Myocyte (in vitro differentiated cells): ENCODE results near the gene HADH. TPM values are rescaled to one million over a fixed set of nuclear protein-coding genes. Genes with fewer than 3 reads are reported as not detected.
"Not testable (repeated sequence)": the region's sequence is repeated elsewhere in the genome, so short reads cannot be mapped to it uniquely, and the experiment has no call there.

ENCODE experiments used
- DNase-seq: peaks from one replicate; pipeline ENCODE4 v3.0.0-alpha.2; 2012; ENCODE audit warnings: low read depth
- polyA plus RNA-seq: library from polyadenylated mRNA; unstranded; fragments of >200 nt; gene quantifications from one replicate; pipeline ENCODE4 v1.2.1, GENCODE V29; 2012; ENCODE audit warnings: missing spikeins
- total RNA-seq: library from RNA; depleted of rRNA; stranded (reverse); fragments of >200 nt; gene quantifications from 2 replicates; pipeline ENCODE4 v1.2.3, GENCODE V29; 2014

Gene HADH
- 17.7 and 38.8 TPM in 2 replicates for total RNA-seq
- polyA plus RNA-seq: 32.5 TPM

DNA sequence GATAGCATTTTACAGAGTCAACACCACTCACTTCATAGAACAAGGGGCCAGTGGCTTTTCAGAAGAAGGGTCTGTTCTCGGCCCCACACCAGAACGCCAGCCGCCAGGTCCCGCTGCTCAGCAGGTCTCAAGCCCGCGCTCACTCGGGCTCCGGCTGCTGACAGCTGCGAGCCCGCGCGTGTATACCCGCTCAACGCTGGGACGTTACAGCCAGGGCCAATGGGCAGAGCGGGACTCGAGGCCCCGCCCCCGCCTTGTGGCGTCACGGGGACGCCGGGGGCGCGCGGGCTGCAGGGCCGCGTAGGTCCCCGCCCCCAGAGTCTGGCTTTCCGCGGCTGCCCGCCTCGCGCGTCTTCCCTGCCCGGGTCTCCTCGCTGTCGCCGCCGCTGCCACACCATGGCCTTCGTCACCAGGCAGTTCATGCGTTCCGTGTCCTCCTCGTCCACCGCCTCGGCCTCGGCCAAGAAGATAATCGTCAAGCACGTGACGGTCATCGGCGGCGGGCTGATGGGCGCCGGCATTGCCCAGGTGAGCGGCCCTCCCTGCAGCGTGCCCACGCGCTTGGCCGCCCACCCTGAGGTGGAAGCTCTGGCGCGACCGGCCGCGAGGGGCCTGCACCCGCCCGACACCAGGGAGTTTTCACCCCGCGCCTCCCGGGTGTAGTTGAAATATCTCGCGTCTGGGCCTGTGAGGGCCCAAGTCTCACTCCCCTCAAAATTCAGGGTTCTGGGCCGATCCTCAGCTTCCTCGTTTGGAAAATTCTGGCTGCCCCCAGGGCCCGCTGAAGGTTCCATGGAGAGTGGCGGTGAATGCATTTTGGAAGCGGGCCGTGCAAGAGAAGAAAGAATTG lies at the start of gene HADH:
Gene HADH, plus strand, starts transcription at position 353 of the 850 bp plus-strand sequence. Its CDS starts 44 bp downstream, at position 397.
- peak; percentile 95 for DNase-seq

DNA sequence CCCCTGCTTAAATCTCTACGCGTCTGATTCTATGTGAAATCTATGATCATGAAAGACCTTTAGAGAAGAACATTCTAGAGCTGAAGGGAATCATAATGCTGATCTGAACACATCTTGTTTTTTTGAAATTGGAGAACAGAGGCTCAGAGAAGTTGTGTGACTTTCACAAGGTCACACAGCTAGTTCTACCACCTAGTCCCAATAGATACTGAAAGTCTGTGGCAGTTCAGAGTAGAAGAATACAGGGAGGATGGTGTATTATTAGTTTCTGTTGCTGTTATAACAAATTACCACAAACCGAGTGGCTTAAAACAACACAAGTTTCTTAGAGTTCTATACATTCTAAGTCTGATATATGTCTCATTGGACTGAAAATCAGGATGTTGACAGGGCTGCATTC lies 43.9 kb upstream of the HADH start:
- DNase-seq: no peak

DNA sequence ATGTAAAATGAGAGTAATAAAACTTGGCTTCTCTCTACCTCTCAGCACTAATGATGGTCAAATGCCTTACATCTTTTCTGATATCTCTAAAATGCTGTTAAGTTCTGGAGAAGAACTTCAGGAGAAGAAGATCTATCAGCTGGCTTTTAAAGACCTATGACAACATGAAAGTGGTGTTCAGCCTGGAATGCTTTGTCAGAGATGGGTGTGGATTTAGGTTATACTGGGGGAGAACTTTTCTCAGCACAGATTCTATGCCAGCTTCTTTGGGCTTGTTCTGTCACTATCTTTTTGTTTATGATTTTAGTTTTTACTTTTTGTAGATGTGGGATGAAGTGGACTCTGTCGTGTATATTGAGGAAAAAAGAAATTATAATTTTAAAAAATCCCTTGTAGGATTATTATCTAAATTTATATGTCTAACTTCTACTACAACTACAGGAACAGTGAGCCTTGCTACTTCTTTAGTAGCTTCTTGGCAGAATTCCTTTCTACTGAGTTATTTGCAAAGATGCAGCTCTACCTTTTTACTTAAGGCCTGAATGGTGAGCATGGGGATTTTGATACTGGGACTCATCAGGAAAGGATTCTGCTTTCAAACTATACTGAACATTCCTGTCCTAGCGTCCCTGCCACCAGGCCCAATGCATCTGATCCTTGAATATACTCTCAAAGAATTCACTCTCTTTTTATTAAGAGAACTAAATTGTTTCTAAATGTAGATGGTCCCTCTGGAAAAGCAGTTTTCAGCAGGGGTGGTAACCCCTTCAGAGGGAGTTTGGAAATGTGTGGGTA lies 38.7 kb upstream of the HADH start:
- no peak for DNase-seq

DNA sequence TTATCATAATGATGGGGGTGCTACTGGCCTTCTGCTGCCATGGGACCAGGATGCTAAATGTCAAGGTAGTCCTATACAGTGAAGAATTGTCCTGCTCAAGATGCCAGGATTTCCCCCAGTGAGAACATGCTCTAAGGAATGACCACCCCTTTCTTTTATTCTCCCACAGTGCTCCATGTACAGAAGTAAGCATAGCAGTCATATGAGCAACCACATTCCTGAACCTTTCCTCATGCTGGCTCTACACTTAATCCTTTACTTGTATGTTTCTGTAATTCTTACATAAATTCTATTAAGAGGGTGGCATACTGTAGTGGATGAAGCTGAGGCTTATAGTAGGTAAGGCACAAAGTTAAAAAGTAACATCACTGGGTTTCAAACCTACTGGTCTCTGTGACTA lies 38.1 kb upstream of the HADH start:
- DNase-seq: no peak

DNA sequence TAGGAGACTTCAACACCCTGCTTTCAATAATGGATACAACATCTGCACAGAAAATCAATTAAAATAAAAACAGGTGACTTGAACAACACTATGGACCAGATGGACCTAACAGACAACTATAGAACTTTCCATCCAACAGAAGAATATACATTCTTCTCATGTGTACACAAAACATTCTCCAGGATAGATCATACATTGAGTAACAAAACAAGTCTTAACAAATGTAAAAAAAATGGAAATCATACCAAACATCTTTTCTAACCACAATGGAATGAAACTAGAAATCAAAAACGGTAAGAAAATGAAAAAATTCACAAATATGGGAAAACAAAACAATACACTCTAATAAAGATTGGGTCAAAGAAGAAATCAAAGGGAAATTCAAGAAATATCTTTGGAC lies 33.7 kb upstream of the HADH start:
- DNase-seq: no peak

DNA sequence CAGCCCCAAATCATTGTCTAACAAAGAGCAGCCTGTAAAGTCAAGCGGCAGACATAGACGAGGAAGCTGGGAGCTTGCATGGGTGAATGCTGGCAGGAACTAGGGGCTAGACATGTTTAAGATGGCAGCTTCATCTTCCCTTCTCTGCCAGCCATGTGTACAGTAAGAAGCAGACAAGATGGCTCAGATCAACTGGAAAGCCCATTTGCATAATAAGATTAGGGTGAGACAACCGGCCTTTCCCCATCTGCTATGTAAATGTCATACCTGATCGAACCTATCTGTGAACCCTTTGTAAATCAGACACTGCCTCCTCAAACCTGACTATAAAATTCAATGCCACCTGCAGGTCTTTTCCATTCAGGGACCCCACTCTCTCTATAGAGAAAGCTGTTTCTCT lies 22.8 kb upstream of the HADH start:
- DNase-seq: no peak

DNA sequence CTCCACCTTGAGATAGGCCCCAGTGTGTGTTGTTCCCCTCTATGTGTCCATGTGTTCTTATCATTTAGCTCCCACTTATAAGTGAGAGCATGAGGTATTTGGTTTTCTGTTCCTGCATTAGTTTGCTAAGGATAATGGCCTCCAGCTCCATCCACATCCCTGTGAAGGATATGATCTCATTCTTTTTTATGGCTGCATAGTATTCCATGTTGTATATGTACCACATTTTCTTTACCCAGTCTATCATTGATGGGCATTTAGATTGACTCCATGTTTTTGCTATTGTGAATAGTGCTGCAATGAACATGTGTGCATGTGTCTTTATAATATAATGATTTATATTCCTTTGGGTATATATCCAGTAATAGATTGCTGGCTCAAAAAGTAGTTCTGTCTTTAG lies 22.2 kb upstream of the HADH start:
- DNase-seq: not testable (repeated sequence)

DNA sequence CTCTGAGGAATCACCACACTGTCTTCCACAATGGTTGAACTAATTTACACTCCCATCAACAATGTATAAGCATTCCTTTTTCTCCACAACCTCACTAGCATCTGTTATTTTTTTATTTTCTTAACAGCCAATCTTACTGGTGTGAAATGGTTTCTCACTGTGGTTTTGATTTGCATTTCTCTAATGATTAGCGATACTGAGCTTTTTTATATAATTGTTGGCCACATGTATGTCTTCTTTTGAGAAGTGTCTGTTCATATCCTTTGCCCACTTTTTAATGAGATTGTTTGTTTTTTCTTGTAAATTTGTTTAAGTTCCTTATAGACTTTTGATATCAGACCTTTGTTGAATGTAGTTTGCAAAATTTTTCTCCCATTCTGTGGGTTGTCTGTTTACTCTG lies 21.8 kb upstream of the HADH start:
- not testable (repeated sequence) for DNase-seq

DNA sequence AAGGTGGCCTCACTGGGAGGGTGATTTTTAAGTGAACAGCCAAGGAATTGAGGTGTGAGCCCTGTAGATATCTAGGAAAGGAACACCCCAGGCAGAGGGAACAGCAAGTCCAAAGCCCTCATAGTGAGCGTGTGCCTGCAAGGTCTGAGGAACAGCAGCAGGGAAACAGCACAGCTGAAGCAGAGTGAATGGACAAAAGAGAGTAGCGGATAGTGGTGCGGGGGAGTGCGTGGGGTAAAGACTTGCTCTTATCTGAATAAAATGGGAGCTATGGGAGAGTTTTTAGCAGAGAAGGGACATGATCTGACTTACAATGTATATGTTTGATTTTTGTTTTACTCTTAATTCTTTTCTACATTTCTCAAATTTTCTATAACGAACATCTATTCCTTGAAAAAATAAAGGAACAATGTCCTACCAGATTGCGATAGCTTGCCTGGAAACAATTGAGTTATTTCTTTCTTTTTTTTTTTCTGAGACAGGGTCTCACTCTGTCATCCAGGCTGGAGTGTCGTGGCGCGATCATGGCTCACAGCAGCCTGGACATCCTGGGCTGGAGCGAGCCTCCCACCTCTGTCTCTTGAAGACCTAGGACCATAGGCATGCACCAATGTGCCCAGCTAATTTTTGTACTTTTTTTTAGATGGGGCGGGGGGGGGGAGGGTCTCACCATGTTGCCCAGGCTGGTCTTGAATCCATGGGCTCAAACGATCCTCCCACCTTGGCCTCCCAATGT lies 19.5 kb upstream of the HADH start:
- DNase-seq: no peak

DNA sequence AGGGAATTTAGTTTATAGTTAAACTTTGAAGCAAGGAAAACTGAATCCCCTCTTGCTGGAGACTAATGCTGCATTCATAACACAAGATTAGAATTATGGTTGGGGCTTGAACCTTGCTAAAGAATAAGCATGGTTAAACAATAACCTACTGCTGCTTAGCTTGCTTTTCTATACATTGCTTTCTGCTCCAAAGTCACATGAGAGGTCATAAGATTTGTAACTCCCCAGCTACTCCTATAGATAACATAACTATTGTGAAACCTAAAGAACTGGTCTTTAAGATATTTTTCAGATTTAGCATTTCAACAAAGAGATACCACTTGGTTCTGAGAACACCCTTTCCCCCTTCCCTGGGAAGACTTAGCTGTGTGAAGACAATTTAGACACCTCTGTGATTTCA lies 17.1 kb upstream of the HADH start:
- no peak for DNase-seq

DNA sequence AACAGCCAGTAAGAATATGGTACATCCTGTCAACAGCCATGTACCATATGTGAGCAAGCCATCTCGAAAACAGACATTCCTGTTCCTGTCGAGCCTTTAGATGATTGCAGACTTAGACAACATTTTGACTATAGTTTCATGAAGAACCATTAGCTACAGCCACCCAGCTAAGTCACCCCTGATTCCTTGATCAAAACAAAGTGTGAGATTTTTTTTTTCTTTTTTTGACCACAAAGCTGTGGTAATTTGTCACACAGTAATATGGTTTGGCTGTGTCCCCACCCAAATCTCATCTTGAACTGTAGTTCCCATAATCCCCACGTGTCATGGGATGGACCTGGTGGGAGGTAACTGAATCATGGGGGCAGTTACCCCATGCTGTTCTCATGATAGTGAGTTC lies 15.2 kb upstream of the HADH start:
- DNase-seq: no peak

DNA sequence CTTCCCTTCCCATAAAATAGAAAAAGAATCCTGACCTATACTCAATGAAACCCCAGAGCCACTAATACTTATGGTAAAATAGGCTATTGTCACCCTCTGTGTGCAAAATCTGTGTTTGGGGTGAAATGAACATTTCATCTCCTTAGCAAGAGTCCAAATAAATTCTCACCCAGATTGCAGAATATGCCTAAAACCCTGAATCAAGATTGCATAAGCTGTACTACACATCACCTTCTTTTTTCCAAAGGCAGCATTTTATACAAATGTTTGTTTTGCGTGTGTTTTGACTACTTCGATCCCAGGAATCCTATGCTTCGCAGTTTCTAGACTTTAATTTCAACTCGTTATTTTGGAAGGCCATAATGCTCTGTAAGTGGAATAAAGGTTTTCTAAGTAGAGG lies 12.2 kb upstream of the HADH start:
- no peak for DNase-seq

DNA sequence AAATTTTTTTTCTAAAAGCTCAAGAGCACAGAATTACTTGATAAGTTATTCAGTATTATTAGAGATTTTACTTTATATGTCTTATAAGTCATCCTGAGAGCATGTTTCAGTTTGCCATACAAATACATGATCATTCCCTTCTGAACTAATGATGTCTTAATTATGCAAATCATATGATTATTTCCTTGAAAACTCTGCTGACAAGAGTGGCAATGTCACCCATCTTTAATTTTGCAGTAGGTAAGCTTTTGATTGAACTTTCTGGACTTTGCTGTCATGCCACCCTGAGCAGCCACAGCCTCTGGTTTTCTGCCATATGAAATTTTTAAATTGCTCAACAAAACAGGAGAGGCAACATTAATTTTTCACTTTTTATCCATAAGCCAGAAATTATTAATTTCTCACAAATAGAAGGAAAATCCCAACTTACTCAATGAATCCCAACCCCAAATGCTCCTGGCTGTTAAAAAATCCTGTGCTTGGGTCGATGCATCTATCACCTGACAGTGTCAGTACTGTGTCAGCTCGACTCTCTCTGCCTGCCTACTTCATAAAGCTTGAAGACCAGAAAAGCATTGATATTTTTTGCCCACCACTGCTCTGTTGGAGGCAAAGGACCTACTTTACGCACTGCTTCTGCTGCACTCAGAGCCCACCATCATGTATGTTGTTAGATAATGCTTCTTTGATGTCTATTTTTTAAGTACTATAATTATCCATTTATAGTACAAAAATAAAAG lies 11.6 kb upstream of the HADH start:
- DNase-seq: no peak

DNA sequence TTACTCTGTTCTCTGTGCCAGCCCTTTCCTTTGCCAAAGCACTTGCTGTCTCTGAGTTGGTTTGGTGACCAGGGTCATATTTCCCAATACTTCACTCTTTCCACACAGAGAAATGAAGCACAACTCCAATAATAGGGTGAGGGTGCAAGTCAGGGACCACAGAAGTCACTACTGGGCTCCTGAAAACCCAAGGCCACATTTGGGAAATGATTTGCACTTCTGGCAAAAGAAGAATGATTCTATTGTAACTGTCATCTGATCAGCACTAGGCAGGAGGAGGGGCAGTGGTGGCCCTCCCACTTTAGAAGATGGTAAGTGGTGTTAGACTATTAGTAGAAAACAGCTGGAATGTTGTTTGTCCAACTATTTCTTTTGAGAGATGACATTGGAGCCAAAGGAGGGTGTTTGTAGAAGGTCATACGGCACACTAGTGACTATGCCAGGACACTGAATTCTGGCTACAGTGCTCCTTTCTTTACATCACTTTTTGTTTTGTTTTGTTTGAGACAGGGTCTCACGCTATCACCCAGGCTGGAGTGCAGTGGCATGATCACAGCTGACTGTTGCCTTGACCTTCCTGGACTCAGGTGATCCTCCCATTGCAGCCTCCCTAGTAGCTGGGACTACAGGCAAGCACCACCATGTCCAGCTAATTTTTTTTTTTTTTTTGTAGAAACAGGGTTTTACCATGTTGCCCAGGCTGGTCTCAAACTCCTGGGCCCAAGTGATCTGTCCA lies 10.8 kb upstream of the HADH start:
- no peak for DNase-seq

DNA sequence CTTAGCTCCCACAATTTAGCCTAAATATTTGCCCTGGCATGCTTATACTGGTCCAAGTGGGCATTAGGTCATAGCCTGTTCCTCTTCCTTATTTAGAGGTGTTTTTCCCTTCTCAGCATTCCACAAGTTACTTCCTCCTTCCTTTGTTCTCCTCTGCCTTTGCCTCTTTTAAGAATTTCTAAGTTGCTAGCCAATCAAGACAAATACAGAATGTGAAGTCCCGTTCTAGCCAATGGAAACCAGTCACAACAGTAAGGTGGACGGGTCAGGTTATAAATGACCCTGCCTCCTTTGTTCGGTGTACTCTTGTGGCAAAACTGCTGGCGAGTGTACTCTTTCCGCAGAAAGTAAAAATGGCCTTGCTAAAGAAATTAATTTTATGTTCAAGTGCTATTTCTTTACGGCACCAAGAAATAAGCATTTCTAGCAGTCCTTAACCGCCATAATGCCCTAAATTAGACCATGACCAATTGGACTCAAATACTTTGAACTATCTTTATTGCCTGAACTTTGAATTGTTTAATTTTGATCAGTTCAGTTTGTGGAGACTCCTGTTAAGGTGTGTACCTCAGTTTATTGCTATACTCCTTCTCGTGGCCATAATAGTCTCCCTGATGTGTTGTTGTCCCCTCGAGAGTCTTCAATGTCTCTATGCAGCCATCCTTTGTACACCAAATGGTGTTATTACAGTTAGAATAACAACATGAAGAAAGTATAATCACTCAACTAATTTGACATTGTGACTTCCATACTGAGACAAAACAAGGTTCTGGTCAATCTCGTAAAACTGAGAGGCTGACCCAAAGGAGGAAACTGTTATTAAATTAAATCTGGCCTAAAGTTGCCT lies 1.6 kb upstream of the HADH start:
- no peak for DNase-seq

DNA sequence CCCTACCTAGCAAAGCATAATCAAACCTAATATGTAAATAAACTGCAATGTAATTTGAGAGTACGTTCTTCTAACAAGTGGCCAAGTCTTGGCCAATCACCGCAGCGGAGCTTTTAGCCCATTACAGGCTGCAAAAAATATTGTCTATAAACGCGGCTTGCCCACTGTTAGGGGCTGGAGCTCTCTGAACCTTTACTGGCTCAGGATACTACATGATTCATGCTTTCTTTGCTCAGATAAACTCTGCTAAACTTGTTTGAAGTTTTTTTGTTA lies 990 bp upstream of the HADH start:
- DNase-seq: no peak

DNA sequence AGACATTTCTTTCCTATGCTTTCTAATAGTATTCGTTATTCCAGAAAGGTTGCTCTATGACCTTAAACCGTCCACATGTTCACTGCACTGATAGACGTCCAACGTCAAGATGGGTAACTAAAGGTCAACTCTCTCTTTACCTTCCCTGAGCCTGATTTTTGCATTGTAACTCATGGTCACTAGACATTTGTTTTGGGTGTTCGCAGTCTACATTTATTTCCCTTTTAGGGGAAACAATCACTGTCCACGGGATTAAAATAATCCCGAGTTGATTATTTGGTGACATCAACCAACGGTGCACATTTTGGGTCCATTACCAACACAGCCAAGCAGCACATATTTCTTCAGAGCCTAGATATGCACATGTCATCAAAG lies 540 bp upstream of the HADH start:
- no peak for DNase-seq

DNA sequence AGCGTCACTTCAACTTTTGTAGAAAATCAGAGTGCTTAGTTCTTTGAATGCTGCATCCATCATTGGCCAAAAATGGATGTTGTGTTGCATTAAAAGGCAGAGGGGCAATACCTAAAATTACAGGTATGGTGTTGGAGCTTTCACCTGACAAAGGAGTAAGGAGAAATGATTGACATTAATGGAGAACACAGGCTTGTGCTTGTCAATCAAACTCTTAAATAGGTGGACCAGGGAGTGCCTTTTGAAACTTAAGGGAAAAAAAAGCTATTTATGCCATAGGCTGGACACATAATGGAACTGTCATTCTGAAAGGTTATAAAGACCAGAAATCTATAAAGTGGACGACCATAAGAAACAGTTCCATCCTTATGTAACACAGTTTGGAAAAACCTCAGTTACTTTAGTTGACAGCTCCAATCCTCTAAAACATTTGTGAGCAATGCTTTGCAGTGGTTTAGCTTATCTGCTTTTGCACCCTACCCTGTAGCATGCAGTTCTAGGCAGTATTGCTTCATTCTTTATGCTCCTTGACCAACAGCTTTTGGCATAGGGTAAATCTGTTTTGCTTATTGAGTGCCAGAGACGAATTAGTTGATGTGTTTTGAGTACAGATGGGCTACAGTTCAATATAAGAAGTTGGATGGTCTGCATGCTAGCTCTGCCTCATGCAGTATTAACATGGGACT lies 2.4 kb downstream of the HADH start:
- no peak for DNase-seq

DNA sequence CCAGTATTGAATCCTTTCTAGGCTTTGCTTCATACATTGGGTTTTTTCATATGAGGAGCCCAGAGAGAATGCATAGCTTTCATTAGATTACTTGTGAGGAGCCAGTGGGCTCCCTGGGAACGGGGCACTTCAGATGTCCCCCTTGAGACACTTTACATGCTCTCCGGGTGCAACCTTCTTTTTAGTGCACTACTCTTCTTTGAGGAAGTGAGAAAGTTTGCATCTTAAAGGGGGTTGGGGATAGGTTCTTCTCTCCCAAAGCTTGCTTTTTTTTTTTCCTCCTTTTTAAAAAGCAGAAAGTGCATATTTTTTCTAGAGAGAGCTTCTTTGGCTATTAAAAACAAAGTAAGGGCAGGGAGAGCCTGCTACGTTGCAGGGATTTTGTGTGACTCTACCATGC lies 4.3 kb downstream of the HADH start:
- DNase-seq: no peak
